HepG2 (cell line): Measurements from ENCODE around the gene NGRN. TPM values are rescaled to one million over a fixed set of nuclear protein-coding genes. Genes with fewer than 3 reads are reported as not detected.

ENCODE experiments used
- BCL3 ChIP-seq: sonication (generic); formaldehyde crosslinking; IDR thresholded peaks from 2 replicates; pipeline ENCODE4 v1.5.1; 2020; ENCODE audit warnings: mild to moderate bottlenecking, missing genetic modification reagents, moderate library complexity
- CREM ChIP-seq, 2 experiments: sonication (generic) in 1 of 2; formaldehyde crosslinking in 1 of 2; IDR thresholded peaks; 2 replicates each; pipeline versions ENCODE4 v1.4.0 to v1.6.1; 2016 to 2020; ENCODE audit warnings: antibody characterized with exemption in 1 of 2, mild to moderate bottlenecking in 1 of 2, missing genetic modification reagents in 1 of 2
- DMAP1 ChIP-seq: IDR thresholded peaks from 2 replicates; pipeline ENCODE4 v1.6.1; 2016
- PBX3 ChIP-seq: sonication (generic); formaldehyde crosslinking; IDR thresholded peaks from 2 replicates; pipeline ENCODE4 v1.8.1; 2023; ENCODE audit warnings: missing genetic modification reagents, inconsistent platforms, borderline replicate concordance
- TCF7 ChIP-seq: sonication (generic); IDR thresholded peaks from 2 replicates; pipeline ENCODE4 v1.6.1; 2016; ENCODE audit warnings: antibody characterized with exemption, low read depth
- THYN1 ChIP-seq: sonication (generic); formaldehyde crosslinking; IDR thresholded peaks from 2 replicates; pipeline ENCODE4 v1.8.1; 2023; ENCODE audit warnings: low read depth, mild to moderate bottlenecking, moderate library complexity, missing genetic modification reagents, borderline replicate concordance
- ZGPAT ChIP-seq: IDR thresholded peaks from 2 replicates; pipeline ENCODE4 v1.6.1; 2016; ENCODE audit warnings: mild to moderate bottlenecking
- ZHX1 ChIP-seq: sonication (generic); formaldehyde crosslinking; IDR thresholded peaks from 2 replicates; pipeline ENCODE4 v1.8.1; 2022; ENCODE audit warnings: low read depth, mild to moderate bottlenecking, missing genetic modification reagents
- ZNF17 ChIP-seq: sonication (generic); formaldehyde crosslinking; IDR thresholded peaks from 2 replicates; pipeline ENCODE4 v1.5.0; 2020; ENCODE audit warnings: mild to moderate bottlenecking, missing genetic modification reagents
- ZNF275 ChIP-seq: sonication (generic); formaldehyde crosslinking; IDR thresholded peaks from 2 replicates; pipeline ENCODE4 v1.8.0; 2022; ENCODE audit warnings: missing genetic modification reagents, mild to moderate bottlenecking, inconsistent platforms, borderline replicate concordance
- ZNF512 ChIP-seq: sonication (generic); formaldehyde crosslinking; IDR thresholded peaks from 2 replicates; pipeline ENCODE4 v1.4.0; 2020; ENCODE audit warnings: mild to moderate bottlenecking, missing genetic modification reagents
- ZNF800 ChIP-seq: sonication (generic); formaldehyde crosslinking; IDR thresholded peaks from 2 replicates; pipeline ENCODE4 v1.4.0; 2020; ENCODE audit warnings: missing genetic modification reagents
- polyA plus RNA-seq, 8 experiments: library from polyadenylated mRNA; depleted of rRNA in 3 of 8; stranded (reverse) in 7 of 8; unstranded in 1 of 8; fragments of >200 nt; fragmentation: Illumina TruSeq in 4 of 8; extraction: Trizol in 4 of 8; gene quantifications; 2 replicates each; pipeline versions ENCODE4 v1.2.1 to v1.2.3, GENCODE V29; 2011 to 2016; ENCODE audit warnings: low read depth in 4 of 8, missing spikeins in 1 of 8, mixed read lengths in 1 of 8; ENCODE audit not compliant: insufficient read depth in 1 of 8
- total RNA-seq, 5 experiments: library from RNA; depleted of rRNA; stranded (reverse); fragments of >200 nt; fragmentation: Illumina TruSeq; extraction: Trizol; gene quantifications; 2 replicates each; pipeline ENCODE4 v1.2.3, GENCODE V29; 2016; ENCODE audit warnings: low read depth in 1 of 5

Gene NGRN
- total and polyA plus RNA-seq, 2 of the 13 experiments (the other 11 are each of a cell fraction or from before 2014, with no cell fraction given), result 39.8 to 63.7 TPM

GRCh38 chr15:90249203-90249863, 16.1 kb upstream of the NGRN start, which contains the start of gene TTLL13 (continued):
- TF ChIP-seq ZHX1 (CRISPR knock-in tag) (0 out of 2 replicates have a peak, but pooled peaks have one; percentile 73), ZNF512 (CRISPR knock-in tag) (no peak), CREM (IDR thresholded peaks at IDR 0.05) (no peak), CREM (CRISPR knock-in tag; IDR thresholded peaks at IDR 0.05) (no peak), ZNF800 (no peak), BCL3 (CRISPR knock-in tag) (0 out of 2 replicates have a peak, but pooled peaks have one; percentile 18), ZNF17 (no peak), THYN1 (no peak), DMAP1 (peak; percentile 20; the same call in 1 of the 2 replicates), PBX3 (CRISPR knock-in tag) (no peak), TCF7 (no peak), ZNF275 (CRISPR knock-in tag) (no peak), ZGPAT (CRISPR knock-in tag) (peak; percentile 46; the same call in 1 of the 2 replicates)
